Testis (tissue), 3 donors: ENCODE measurements around the gene CD80. TPM values are rescaled to one million over a fixed set of nuclear protein-coding genes. Genes with fewer than 3 reads are reported as not detected.

Source experiments
- DNase-seq: peaks from one replicate; pipeline ENCODE4 v3.0.0-alpha.2; 2019
- H3K27ac ChIP-seq, 2 donors: fragments of 200-600 bp; sonication (generic); one replicate each; pipeline ENCODE4 v1.5.1; 2019
- H3K27me3 ChIP-seq: fragments of 200-600 bp; sonication (generic); one replicate; pipeline ENCODE4 v1.5.1; 2019
- H3K36me3 ChIP-seq: fragments of 200-600 bp; sonication (generic); one replicate; pipeline ENCODE4 v1.5.1; 2017; ENCODE audit warnings: low read depth; ENCODE audit errors: missing control alignments
- H3K4me1 ChIP-seq: fragments of 200-600 bp; sonication (generic); one replicate; pipeline ENCODE4 v1.5.1; 2019
- H3K4me3 ChIP-seq, 2 donors: fragments of 200-600 bp; sonication (generic); one replicate each; pipeline ENCODE4 v1.5.1; 2017 to 2019
- H3K9me3 ChIP-seq: fragments of 200-600 bp; sonication (generic); one replicate; pipeline ENCODE4 v1.5.1; 2017
- POLR2A ChIP-seq: fragments of 450-650 bp; IDR thresholded peaks from one replicate; pipeline ENCODE4 v1.6.1; 2017; ENCODE audit warnings: antibody characterized with exemption, mild to moderate bottlenecking, moderate library complexity
- WGBS, 2 donors: methylation state at CpG; one replicate each; pipeline ENCODE4 v1.1.5; 2018; 5-methylcytosine and 5-hydroxymethylcytosine counted together
- intact Hi-C: fragments of 100-400 bp; cut with DNase I; formaldehyde crosslinking; loops from one replicate; pipeline ENCODE4 v1.15.1; 2023; ENCODE audit warnings: low total_unique reads
- polyA plus RNA-seq: library from polyadenylated mRNA; stranded (reverse); fragments of 350-450 nt; fragmentation: Illumina TruSeq; extraction: RNeasy Lipid Tissue Mini Kit (QIAGEN cat#74804); gene quantifications from one replicate; pipeline ENCODE4 v1.2.3, GENCODE V29; 2014; ENCODE audit warnings: low read depth, low replicate concordance; ENCODE audit not compliant: insufficient read depth
- total RNA-seq, 2 donors: library from RNA; depleted of rRNA; stranded (reverse); fragments of >200 nt; gene quantifications; one replicate each; pipeline ENCODE4 v1.2.3, GENCODE V29; 2016
- TF ChIP-seq, protein P1 (sequence below), 3 experiments: fragments of 450-650 bp in 2 of 3; fragments of 200-600 bp in 1 of 3; sonication (generic) in 1 of 3; IDR thresholded peaks; one replicate each; pipeline ENCODE4 v1.5.1; 2016 to 2019; ENCODE audit warnings: antibody characterized with exemption in 3 of 3, mild to moderate bottlenecking in 2 of 3, moderate library complexity in 1 of 3

The CD80 gene
- total and polyA plus RNA-seq, 3 donors from 2014 or later, result 0.42 to 2.0 (median 0.74) TPM

DNA sequence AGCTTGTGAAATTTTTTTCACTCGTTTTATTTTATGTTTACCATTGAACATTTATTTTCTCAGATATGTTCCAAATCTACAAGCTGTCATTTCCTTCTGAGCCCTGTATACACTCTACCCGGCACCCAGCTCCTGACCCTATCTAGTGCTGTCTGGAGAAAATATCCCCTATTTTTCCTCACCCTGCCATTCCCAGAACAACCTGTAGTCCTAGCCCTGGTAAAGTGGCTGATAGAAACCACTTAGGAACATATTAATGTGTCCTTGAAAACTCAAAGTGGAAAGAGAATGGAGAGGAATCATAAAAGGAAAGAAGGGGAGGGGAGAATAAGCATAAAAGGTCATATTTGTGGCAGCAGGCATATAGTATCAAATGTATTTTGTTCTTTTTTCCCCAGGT is 69.3 kb downstream of the CD80 start:
- intact Hi-C loops, result no loop called here
- H3K36me3 ChIP-seq, result no peaks in the 10 kb centered on the region
- no peaks in the 10 kb centered on the region for H3K27me3 ChIP-seq
- DNase-seq, result no peak
- no peak overlapping the region for H3K4me3 ChIP-seq
- no peaks in the 10 kb centered on the region for H3K9me3 ChIP-seq
- H3K27ac ChIP-seq, result no peak overlapping the region
- no peaks in the 10 kb centered on the region for H3K4me1 ChIP-seq
- no peak for TF ChIP-seq POLR2A
- WGBS, 2 donors, result 95 to 97% methylated on average over 2 of the region's 2 CpGs

DNA sequence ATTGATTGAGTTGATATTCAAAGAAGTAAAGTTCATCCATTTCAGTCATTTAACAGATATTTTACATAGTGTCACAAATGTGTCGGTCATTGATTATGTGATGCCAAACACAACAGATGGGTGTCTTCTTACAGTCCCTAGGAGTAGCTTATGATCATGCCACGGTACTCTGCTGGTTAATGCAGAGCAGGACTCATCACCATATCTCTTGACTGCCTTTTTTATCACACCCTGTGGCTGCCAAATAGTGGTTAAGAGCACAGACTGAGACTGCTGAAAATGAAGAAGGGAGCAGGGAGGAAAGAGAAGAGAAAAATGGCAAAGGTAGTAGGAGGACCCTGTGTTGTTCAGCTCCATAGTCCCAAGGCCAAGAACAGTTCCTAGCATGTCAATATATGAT is 73.9 kb downstream of the CD80 start:
- no peaks in the 10 kb centered on the region for H3K27me3 ChIP-seq
- no peaks in the 10 kb centered on the region for H3K36me3 ChIP-seq
- H3K27ac ChIP-seq, result no peak overlapping the region
- TF ChIP-seq, protein P1, sequence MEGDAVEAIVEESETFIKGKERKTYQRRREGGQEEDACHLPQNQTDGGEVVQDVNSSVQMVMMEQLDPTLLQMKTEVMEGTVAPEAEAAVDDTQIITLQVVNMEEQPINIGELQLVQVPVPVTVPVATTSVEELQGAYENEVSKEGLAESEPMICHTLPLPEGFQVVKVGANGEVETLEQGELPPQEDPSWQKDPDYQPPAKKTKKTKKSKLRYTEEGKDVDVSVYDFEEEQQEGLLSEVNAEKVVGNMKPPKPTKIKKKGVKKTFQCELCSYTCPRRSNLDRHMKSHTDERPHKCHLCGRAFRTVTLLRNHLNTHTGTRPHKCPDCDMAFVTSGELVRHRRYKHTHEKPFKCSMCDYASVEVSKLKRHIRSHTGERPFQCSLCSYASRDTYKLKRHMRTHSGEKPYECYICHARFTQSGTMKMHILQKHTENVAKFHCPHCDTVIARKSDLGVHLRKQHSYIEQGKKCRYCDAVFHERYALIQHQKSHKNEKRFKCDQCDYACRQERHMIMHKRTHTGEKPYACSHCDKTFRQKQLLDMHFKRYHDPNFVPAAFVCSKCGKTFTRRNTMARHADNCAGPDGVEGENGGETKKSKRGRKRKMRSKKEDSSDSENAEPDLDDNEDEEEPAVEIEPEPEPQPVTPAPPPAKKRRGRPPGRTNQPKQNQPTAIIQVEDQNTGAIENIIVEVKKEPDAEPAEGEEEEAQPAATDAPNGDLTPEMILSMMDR (IDR thresholded peaks at IDR 0.05), result no peak
- TF ChIP-seq POLR2A, result no peak
- no peaks in the 10 kb centered on the region for H3K4me1 ChIP-seq
- no peaks in the 10 kb centered on the region for H3K9me3 ChIP-seq
- 86 to 95% methylated on average over 2 of the region's 2 CpGs for WGBS, 2 donors
- no peak overlapping the region for H3K4me3 ChIP-seq
- intact Hi-C loops, result no loop called here
- no peak for DNase-seq

DNA sequence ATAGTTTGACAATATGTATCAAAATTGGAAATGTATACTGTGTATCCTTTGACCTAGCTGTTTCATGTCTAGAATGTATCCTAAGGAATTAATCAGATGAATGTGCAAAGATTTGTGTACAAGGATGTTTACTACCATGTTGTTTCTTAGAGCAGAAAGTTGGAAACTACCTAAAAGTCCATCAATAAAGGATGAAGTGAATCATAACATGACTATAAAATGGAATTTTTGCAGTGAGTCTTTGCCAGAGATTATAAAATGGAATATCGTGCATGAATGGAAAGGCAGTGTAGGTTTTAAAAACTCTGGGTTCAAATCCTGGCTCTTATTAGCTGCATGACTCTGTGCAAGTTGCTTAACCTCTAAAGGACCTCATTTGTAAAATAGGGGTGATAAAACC is 76.3 kb downstream of the CD80 start:
- H3K4me1 ChIP-seq, result no peaks in the 10 kb centered on the region
- no peak for DNase-seq
- WGBS, 2 donors, result 50 to 73% methylated on average over 1 of the region's 1 CpG
- H3K36me3 ChIP-seq, result no peaks in the 10 kb centered on the region
- intact Hi-C loops, result no loop called here
- H3K27me3 ChIP-seq, result no peaks in the 10 kb centered on the region
- no peaks in the 10 kb centered on the region for H3K9me3 ChIP-seq
- H3K4me3 ChIP-seq, result no peak overlapping the region
- TF ChIP-seq POLR2A, result no peak
- TF ChIP-seq, protein P1 (IDR thresholded peaks at IDR 0.05), result no peak
- H3K27ac ChIP-seq, result no peak overlapping the region

DNA sequence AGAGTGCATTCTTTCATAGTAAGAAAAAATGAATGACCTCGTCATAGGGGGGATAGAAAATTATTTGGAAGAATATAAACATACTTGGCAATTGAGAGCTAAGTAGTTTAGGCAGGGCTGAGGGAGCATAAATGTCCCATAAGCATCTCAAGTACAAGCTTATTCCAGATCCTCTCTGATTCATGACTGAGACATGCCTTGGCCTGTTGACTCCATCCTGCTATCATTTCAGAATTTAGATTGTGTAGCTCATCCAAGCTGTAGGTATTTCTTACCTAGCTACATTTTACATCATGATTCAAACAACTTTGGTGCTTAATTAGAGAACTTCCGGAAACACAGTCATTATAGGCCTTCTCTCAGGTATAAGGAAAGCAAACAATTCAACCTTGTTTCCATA is 78.3 kb downstream of the CD80 start:
- intact Hi-C loops, result no loop called here
- TF ChIP-seq POLR2A, result no peak
- TF ChIP-seq, protein P1 (IDR thresholded peaks at IDR 0.05), result no peak
- DNase-seq, result no peak
- Histone ChIP-seq H3K4me3 (no peak overlapping the region), H3K36me3 (no peaks in the 10 kb centered on the region), H3K9me3 (no peaks in the 10 kb centered on the region), H3K27ac (no peak overlapping the region), H3K27me3 (no peaks in the 10 kb centered on the region), H3K4me1 (no peaks in the 10 kb centered on the region)
- WGBS, 2 donors, result 89 to 98% methylated on average over 2 of the region's 2 CpGs

Other genes with a start within 250 kb of the CD80 start
- 10 to 100 TPM; 39.8 to 46.0 TPM for gene TMEM39A, start 96.0 kb downstream of the CD80 start, total RNA-seq
- 33.5 TPM for gene TMEM39A, start 96.0 kb downstream of the CD80 start, polyA plus RNA-seq
- 10 to 100 TPM; 11.4 to 11.6 TPM for gene POGLUT1, start 90.7 kb downstream of the CD80 start, total RNA-seq
- 8.8 TPM for gene POGLUT1, start 90.7 kb downstream of the CD80 start, polyA plus RNA-seq
- 10 to 100 TPM; 70.9 to 81.4 TPM for gene TIMMDC1, start 61.1 kb downstream of the CD80 start, total RNA-seq
- 109 TPM for gene TIMMDC1, start 61.1 kb downstream of the CD80 start, polyA plus RNA-seq
- gene ADPRH, start 19.9 kb upstream of the CD80 start, total RNA-seq, result 1 to 10 TPM; 7.9 to 8.6 TPM
- gene ADPRH, start 19.9 kb upstream of the CD80 start, polyA plus RNA-seq, result 8.0 TPM
- 1 to 10 TPM in 1 of 2 donors, under 1 TPM in 1; 0.87 to 2.7 TPM for gene PLA1A, start 38.3 kb upstream of the CD80 start, total RNA-seq
- gene PLA1A, start 38.3 kb upstream of the CD80 start, polyA plus RNA-seq, result 8.7 TPM
- 1 to 10 TPM; 4.1 to 5.7 TPM for gene POPDC2, start 101.0 kb upstream of the CD80 start, total RNA-seq
- 8.0 TPM for gene POPDC2, start 101.0 kb upstream of the CD80 start, polyA plus RNA-seq
- 10 to 100 TPM; 35.4 to 39.1 TPM for gene COX17, start 117.8 kb upstream of the CD80 start, total RNA-seq
- gene COX17, start 117.8 kb upstream of the CD80 start, polyA plus RNA-seq, result 81.7 TPM
- 10 to 100 TPM; 28.3 to 47.6 TPM for gene CFAP91, start 143.4 kb upstream of the CD80 start, total RNA-seq
- 58.0 TPM for gene CFAP91, start 143.4 kb upstream of the CD80 start, polyA plus RNA-seq
- under 1 TPM; 0.47 to 0.74 TPM for gene NR1I2, start 222.5 kb upstream of the CD80 start, total RNA-seq
- gene NR1I2, start 222.5 kb upstream of the CD80 start, polyA plus RNA-seq, result 0.57 TPM